ENCODE measurements around the gene PCYT1A. TPM values are rescaled to one million over a fixed set of nuclear protein-coding genes. Genes with fewer than 3 reads are reported as not detected.

The PCYT1A gene
- total RNA-seq, 1 experiment from 2014 or later, result 63.8 TPM

DNA sequence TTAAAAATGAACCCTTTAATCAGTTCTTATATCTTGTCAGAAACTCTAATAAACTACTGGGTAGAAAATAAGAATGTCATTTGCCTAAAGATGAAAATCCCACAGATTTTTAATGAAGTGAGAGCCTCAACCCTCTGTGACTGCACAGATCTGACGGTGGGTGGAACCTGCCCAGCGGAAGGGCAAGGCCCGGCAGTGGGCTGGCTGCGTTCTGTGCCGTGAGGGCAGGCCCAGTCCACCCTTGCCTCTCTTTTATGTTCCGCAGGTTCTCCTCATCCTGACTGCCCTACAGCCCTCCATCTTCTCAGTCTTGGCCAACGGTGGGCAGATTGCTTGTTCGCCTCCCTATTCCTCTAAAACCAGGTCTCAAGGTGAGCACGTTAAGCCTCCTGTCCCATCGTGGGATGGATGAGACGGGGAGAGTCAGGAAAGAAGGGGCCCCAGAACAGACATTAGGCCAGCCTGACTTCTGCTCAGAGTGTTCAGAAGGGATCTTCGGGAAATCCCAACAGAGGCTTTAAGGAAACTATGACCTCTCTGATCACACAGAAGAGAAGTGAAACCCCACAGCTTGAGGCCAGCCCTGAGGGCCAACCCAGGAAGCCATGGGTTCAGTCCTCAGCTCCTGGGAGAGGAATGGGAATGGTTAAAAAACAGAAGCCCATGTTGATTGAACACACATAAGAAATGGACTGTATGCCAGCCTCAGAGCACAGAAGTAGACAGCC is 55.2 kb downstream of the PCYT1A start:
- ChIA-PET POLR2A (ENCODE audit: unreplicated experiment) (no interaction called here), CTCF (no interaction called here)
- intact Hi-C loops (cut with micrococcal nuclease), result no loop called here
- peaks cover 10% of the 10 kb centered on the region; the same call in 1 of the 2 replicates for H3K36me3 ChIP-seq (ENCODE audit: low read depth, low read length)
- H3K79me2 ChIP-seq (ENCODE audit: low read length), result no peaks in the 10 kb centered on the region
- no TSS peak for BruUV-seq (replicated peaks)
- no peaks in the 10 kb centered on the region for H3K4me1 ChIP-seq (ENCODE audit: insufficient read depth, low read length)
- H3K4me2 ChIP-seq (ENCODE audit: low read length), result no peak overlapping the region
- no peaks in the 10 kb centered on the region for H3K9me3 ChIP-seq (ENCODE audit: low read length)
- H4K20me1 ChIP-seq (ENCODE audit: low read length), result no peaks in the 10 kb centered on the region
- H3F3A ChIP-seq (ENCODE audit: low read length, unreplicated experiment), result no peaks in the 10 kb centered on the region
- H3K4me3 ChIP-seq (ENCODE audit: low read length), result no peak overlapping the region
- no peaks in the 10 kb centered on the region for H3K9me2 ChIP-seq (replicated peaks; ENCODE audit: low read length)
- no peak overlapping the region for H3K9ac ChIP-seq (ENCODE audit: low read length)
- no peaks in the 10 kb centered on the region for H3K27me3 ChIP-seq (ENCODE audit: low read length)
- TF ChIP-seq EZH2phosphoT487 (IDR thresholded peaks at IDR 0.05; ENCODE audit: borderline replicate concordance, low read length) (no peak), EZH2 (IDR thresholded peaks at IDR 0.05; ENCODE audit: low read length, unreplicated experiment) (no peak)
- DNase-seq (no peak), ATAC-seq (no peak)
- no peak overlapping the region for H2AFZ ChIP-seq (ENCODE audit: low read length)
- no peak overlapping the region for H3K27ac ChIP-seq (ENCODE audit: low read length)

DNA sequence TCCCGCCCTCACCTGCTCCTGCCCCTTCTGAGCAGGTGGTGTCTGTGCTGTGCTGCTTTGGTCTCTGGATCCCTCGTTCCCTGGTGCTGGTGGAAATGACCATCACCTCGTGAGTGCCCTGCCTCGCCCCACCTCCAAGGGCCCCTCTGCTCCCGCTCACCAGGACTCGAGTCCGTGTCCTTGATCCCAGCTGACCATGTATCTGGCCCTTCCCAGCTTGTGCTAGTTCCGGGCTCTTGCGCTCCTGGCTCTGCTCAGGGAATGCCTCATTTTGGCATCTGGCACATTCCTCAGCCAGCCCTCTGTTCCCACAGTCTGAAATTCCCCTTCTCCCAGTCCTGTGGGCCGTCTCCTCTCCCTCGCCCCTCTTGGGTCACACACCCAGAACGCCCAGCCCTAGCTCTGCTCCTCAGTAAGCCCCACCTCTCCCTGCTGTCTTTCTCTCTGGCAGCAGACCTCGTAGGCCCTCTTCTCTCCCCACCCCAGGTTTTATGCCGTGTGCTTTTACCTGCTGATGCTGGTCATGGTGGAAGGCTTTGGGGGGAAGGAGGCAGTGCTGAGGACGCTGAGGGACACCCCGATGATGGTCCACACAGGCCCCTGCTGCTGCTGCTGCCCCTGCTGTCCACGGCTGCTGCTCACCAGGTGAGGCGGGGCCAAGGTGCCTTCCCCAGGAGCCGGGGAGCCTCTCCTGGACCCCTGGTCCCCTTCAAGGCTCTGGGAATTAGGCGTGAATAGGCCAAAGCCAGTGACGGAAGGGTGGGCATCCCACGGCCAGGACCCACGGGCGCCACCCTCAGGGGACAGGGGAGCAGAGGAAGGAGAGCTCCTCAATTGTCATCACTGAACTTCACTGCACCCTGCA is 59.7 kb downstream of the PCYT1A start:
- no peaks in the 10 kb centered on the region for H3K36me3 ChIP-seq (ENCODE audit: low read depth, low read length)
- H3K4me1 ChIP-seq (ENCODE audit: insufficient read depth, low read length), result peaks cover 6% of the 10 kb centered on the region
- no peak overlapping the region for H3K9ac ChIP-seq (ENCODE audit: low read length)
- H3K9me2 ChIP-seq (replicated peaks; ENCODE audit: low read length), result no peaks in the 10 kb centered on the region
- H3K4me3 ChIP-seq (ENCODE audit: low read length), result no peak overlapping the region
- no peak overlapping the region for H2AFZ ChIP-seq (ENCODE audit: low read length)
- H3K79me2 ChIP-seq (ENCODE audit: low read length), result no peaks in the 10 kb centered on the region
- no peaks in the 10 kb centered on the region for H3F3A ChIP-seq (ENCODE audit: low read length, unreplicated experiment)
- TF ChIP-seq EZH2phosphoT487 (IDR thresholded peaks at IDR 0.05; ENCODE audit: borderline replicate concordance, low read length) (no peak), EZH2 (IDR thresholded peaks at IDR 0.05; ENCODE audit: low read length, unreplicated experiment) (no peak)
- TF ChIP-seq, protein P1, sequence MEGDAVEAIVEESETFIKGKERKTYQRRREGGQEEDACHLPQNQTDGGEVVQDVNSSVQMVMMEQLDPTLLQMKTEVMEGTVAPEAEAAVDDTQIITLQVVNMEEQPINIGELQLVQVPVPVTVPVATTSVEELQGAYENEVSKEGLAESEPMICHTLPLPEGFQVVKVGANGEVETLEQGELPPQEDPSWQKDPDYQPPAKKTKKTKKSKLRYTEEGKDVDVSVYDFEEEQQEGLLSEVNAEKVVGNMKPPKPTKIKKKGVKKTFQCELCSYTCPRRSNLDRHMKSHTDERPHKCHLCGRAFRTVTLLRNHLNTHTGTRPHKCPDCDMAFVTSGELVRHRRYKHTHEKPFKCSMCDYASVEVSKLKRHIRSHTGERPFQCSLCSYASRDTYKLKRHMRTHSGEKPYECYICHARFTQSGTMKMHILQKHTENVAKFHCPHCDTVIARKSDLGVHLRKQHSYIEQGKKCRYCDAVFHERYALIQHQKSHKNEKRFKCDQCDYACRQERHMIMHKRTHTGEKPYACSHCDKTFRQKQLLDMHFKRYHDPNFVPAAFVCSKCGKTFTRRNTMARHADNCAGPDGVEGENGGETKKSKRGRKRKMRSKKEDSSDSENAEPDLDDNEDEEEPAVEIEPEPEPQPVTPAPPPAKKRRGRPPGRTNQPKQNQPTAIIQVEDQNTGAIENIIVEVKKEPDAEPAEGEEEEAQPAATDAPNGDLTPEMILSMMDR (conservative IDR thresholded peaks at IDR 0.05; ENCODE audit: low read depth, low read length), result no peak
- CTCF ChIA-PET, result no interaction called here
- POLR2A ChIA-PET (ENCODE audit: unreplicated experiment), result no interaction called here
- H4K20me1 ChIP-seq (ENCODE audit: low read length), result no peaks in the 10 kb centered on the region
- no peak for DNase-seq
- no peak overlapping the region for H3K4me2 ChIP-seq (ENCODE audit: low read length)
- no peak overlapping the region for H3K27ac ChIP-seq (ENCODE audit: low read length)
- intact Hi-C loops (cut with micrococcal nuclease), result no loop called here
- H3K9me3 ChIP-seq (ENCODE audit: low read length), result no peaks in the 10 kb centered on the region
- no peaks in the 10 kb centered on the region for H3K27me3 ChIP-seq (ENCODE audit: low read length)
- no peak for ATAC-seq
- no TSS peak for BruUV-seq (replicated peaks)

DNA sequence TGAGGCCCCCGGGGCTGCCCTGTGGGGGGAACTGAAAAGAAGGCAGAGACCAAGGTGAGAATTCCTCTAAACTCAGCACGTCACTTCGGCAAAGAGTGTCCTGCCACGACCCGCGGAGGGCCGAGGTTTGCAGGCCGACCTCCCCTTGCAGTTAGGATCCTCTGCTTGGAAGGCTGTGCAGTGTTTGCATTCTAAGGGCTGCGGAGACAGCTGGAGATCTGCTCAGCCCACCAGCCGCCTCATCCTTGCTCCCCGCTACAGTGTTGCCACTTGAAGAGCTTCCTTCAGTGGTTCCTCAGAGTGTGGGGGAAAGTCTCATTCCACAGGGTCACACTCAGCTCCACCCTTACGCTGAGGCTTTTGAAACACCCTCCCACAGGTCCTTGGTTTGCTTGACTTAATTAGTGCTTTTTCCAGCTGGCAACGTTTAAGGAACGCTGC is 60.4 kb downstream of the PCYT1A start:
- ChIA-PET CTCF (no interaction called here), POLR2A (ENCODE audit: unreplicated experiment) (no interaction called here)
- H3K4me1 ChIP-seq (ENCODE audit: insufficient read depth, low read length), result peaks cover 10% of the 10 kb centered on the region
- H3K4me2 ChIP-seq (ENCODE audit: low read length), result no peak overlapping the region
- DNase-seq (no peak), ATAC-seq (no peak)
- TF ChIP-seq EZH2phosphoT487 (IDR thresholded peaks at IDR 0.05; ENCODE audit: borderline replicate concordance, low read length) (no peak), EZH2 (IDR thresholded peaks at IDR 0.05; ENCODE audit: low read length, unreplicated experiment) (no peak)
- TF ChIP-seq, protein P1 (conservative IDR thresholded peaks at IDR 0.05; ENCODE audit: low read depth, low read length), result no peak
- BruUV-seq (replicated peaks), result no TSS peak
- no peaks in the 10 kb centered on the region for H3K36me3 ChIP-seq (ENCODE audit: low read depth, low read length)
- H3K9me3 ChIP-seq (ENCODE audit: low read length), result no peaks in the 10 kb centered on the region
- no peak overlapping the region for H3K9ac ChIP-seq (ENCODE audit: low read length)
- H3K9me2 ChIP-seq (replicated peaks; ENCODE audit: low read length), result no peaks in the 10 kb centered on the region
- intact Hi-C loops (cut with micrococcal nuclease), result no loop called here
- no peak overlapping the region for H3K27ac ChIP-seq (ENCODE audit: low read length)
- no peak overlapping the region for H2AFZ ChIP-seq (ENCODE audit: low read length)
- no peaks in the 10 kb centered on the region for H3K79me2 ChIP-seq (ENCODE audit: low read length)
- no peaks in the 10 kb centered on the region for H4K20me1 ChIP-seq (ENCODE audit: low read length)
- H3K4me3 ChIP-seq (ENCODE audit: low read length), result no peak overlapping the region
- no peaks in the 10 kb centered on the region for H3K27me3 ChIP-seq (ENCODE audit: low read length)
- H3F3A ChIP-seq (ENCODE audit: low read length, unreplicated experiment), result no peaks in the 10 kb centered on the region
